Effector CD8-positive, alpha-beta T cell (primary cell): ENCODE results near the gene FNDC3A.

ENCODE experiments used
- DNase-seq: peaks from one replicate; lab custom pipeline; 2025; lab: John Stamatoyannopoulos, UW

The FNDC3A gene

GRCh38 chr13:49214917-49215376 lies 239.2 kb downstream of the FNDC3A start:
- DNase-seq: no peak

- DNase-seq: no peak
These were observed 240.6 kb downstream of the FNDC3A start for GRCh38 chr13:49216334-49216733.

- no peak for DNase-seq
These were observed 242.3 kb downstream of the FNDC3A start for GRCh38 chr13:49217962-49218492.

- DNase-seq: no peak
These were observed 242.9 kb downstream of the FNDC3A start for GRCh38 chr13:49218493-49219051.

- DNase-seq: no peak
These were observed 243.9 kb downstream of the FNDC3A start for GRCh38 chr13:49219647-49220035.

- DNase-seq: peak; percentile 5
These were observed 244.5 kb downstream of the FNDC3A start, which contains the start of gene MLNR for GRCh38 chr13:49220036-49220855. TSS of gene MLNR (plus strand) at chr13:49220338. CDS start at chr13:49220338, 0 bp downstream.

GRCh38 chr13:49220856-49221589 lies 245.3 kb downstream of the FNDC3A start:
- DNase-seq: no peak

GRCh38 chr13:49221590-49221965 lies 245.9 kb downstream of the FNDC3A start:
- no peak for DNase-seq

- DNase-seq: no peak
These were observed 249.7 kb downstream of the FNDC3A start for GRCh38 chr13:49225223-49226042.

GRCh38 chr13:49226613-49227012 lies 250.9 kb downstream of the FNDC3A start:
- DNase-seq: no peak

GRCh38 chr13:49234741-49235140 lies 259.0 kb downstream of the FNDC3A start:
- no peak for DNase-seq

GRCh38 chr13:49235856-49236431 lies 260.2 kb downstream of the FNDC3A start:
- no peak for DNase-seq

- no peak for DNase-seq
These were observed 262.9 kb downstream of the FNDC3A start for GRCh38 chr13:49238621-49239020.

GRCh38 chr13:49240017-49240416 lies 264.3 kb downstream of the FNDC3A start:
- no peak for DNase-seq

GRCh38 chr13:49241296-49241695 lies 265.6 kb downstream of the FNDC3A start:
- no peak for DNase-seq

GRCh38 chr13:49245101-49245500 lies 269.4 kb downstream of the FNDC3A start:
- DNase-seq: no peak

GRCh38 chr13:49246850-49247642 lies 271.3 kb downstream of the FNDC3A start:
- DNase-seq: no peak

- DNase-seq: peak; percentile 71
These were observed 272.2 kb downstream of the FNDC3A start, which contains the start of gene CDADC1 for GRCh38 chr13:49247643-49248621. TSS of gene CDADC1 (plus strand) at chr13:49247925. CDS start at chr13:49248038, 113 bp downstream.

- DNase-seq: no peak
These were observed 272.9 kb downstream of the FNDC3A start for GRCh38 chr13:49248622-49249002.
